Left forelimb (tissue), 1 donor: Measurements from ENCODE around the gene STX19.

ENCODE experiments used
- DNase-seq: peaks from one replicate; pipeline ENCODE4 v3.0.0-alpha.2; 2018; ENCODE audit warnings: low spot score

Gene STX19

GRCh38 chr3:94026623-94027022 is 1.8 kb downstream of the STX19 start:
- DNase-seq = no peak

DNA sequence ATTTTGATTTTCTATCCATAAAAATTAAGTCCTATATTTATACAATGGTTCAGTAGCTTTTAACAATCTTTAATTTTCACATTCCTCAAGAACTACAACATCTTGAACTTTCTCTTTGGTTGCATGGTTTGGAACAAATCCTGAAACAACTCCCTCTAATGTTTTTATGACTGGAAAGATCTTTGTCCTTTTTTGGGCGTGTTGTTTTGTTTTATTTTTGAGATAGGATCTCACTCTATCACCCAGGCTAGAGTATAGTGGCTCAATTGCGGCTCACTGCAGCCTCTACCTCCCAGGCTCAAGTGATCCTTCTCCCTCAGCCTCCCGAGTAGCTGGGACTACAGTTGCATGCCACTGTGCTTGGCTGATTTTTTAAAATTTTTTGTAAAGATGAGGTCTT is 4.0 kb downstream of the STX19 start:
- no peak for DNase-seq

- DNase-seq = no peak
These were observed 8.1 kb downstream of the STX19 start for GRCh38 chr3:94020293-94020692.

- no peak for DNase-seq
These were observed 8.7 kb downstream of the STX19 start for GRCh38 chr3:94019659-94020058.

DNA sequence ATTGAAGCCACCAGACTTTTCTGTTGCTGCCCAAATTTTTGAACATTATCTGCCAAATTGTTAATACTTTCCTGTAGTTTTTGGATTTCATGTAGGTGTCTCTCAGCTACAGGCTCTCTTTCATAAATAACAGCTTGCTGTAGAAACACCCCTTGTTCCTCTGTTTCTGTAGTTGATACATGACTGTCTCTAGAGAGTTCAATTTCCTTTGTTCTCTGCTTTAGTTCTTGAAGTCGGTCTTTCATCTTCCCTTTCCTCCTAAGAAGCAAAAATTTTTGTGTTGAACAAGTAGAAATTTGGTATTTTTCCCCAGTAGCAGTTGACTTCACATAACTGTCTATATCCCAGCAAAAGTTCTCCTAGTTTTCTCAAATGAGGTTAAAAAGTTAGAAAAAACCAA is 13.4 kb downstream of the STX19 start:
- DNase-seq = no peak

- no peak for DNase-seq
These were observed 16.2 kb downstream of the STX19 start for GRCh38 chr3:94012185-94012584.

- no peak for DNase-seq
These were observed 17.1 kb downstream of the STX19 start for GRCh38 chr3:94011233-94011711.

GRCh38 chr3:94009608-94010007 is 18.8 kb downstream of the STX19 start:
- DNase-seq = no peak

- no peak for DNase-seq
These were observed 20.1 kb downstream of the STX19 start for GRCh38 chr3:94008253-94008652.

DNA sequence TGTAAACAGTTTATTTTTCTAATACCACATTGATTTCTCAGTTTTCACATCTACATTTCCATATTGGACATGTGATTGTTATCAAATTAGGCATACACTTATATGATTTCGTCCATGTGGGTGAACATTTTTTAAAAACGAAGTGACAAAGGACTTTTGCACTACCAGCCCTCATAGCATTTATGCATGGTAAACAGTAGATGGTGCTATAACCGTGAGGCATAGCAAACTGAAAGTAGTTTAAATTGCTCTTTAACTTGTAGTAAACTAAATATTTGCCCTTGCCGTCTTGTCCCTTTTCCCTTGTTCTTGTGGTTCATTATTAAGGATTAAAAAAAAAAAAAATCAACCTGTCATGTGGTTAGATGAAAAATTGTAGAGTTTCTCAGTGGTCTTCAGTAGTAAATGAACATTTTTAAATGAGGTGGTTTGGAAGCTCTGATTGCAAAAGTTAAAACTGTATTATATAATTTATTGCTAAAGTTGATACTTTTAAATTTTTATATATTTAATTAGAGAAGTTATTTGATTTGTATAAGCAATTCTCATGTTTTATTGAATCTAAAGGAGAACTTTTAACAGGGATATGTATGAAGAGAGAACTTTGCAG is 24.0 kb downstream of the STX19 start:
- DNase-seq = no peak

DNA sequence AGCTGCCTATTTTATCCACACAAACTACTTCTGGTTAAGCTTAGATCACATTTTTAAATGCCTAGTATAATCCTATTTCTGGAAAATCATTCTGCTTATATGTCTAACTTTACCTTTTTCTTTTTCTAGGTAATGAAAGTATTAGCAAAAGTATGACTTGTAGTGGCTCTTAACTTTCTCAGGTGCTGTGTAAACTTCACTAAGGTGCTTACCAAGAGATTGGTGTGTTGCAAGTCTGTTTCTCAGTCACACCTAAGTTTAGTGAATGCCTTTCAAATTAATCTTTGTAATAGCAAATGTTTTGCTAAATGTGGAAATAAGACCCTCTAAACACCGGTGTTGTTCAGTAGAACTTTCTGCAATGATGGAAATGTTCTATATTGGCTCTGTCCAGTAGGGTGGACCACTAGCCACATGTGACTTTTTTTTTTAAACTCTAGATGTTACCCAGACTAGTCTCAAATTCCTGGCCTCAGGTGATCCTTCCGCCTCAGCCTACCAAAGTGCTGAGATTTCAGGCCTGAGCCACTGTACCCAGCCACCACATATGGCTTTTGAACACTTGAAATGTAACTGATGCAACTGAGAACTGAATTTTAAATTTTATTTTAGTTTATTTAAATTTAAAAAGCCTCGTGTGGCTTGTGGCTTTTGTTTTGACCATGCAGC is 26.4 kb downstream of the STX19 start:
- no peak for DNase-seq

DNA sequence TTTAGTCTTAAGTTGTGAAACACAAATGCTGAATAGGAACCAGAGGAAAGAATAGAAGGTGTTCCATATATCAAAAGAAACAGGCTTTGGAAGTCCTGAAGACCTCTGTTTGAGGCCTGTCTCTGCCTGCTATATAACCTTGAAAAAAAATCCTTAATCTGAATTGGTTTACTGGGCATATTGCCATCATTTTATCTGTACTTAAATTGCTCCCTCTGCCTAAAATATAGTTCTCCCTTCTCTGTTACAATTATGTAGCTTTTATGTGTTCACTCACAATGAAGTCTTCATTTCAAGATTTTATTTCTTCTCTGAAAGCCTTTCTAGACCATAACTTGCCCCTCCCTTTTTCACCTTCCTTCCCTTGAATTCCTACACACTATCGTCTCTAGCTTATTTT is 27.2 kb downstream of the STX19 start:
- DNase-seq = no peak

- no peak for DNase-seq
These were observed 34.3 kb downstream of the STX19 start for GRCh38 chr3:93994056-93994455.

- no peak for DNase-seq
These were observed 36.2 kb downstream of the STX19 start for GRCh38 chr3:93992207-93992606.

GRCh38 chr3:93991631-93992030 is 36.8 kb downstream of the STX19 start:
- DNase-seq = no peak

DNA sequence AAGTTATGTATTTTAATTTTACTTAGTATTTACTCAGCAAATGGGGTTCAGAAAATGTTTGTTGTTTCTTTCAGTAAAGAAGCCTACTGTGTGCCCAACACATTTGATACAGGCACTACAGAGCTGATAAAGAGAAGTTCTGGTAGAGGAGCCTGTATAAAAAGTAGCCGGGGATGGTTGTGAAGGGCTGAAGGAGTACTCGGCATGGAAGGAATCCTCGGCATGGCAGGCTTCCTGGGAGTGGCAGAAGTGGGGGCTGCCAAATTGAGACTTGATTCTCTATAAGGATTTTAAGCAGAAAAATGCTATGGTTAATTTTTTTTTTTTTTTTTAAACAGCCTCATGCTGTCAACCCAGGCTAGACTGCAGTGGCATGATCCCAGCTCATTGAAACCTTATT is 39.2 kb downstream of the STX19 start:
- no peak for DNase-seq

DNA sequence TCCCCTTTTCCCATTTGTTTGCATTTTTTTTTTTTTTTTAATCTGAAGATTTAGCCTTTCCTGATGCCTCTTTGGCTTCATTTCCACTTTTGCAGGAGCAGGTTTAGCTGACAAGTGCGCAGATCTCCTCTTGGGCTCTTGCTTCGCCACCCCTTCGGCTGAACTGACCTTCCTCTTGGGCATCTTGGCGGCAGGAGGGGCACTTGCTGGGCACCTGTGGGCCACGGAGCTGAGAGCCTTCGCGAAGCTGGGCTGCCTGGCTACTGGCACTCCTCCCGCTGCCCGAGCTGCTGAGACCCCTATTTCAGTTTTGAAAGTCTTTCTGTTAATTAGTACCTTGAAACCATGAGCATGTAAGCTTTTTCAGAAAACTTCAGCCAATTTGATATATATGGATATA is 39.6 kb downstream of the STX19 start:
- no peak for DNase-seq

DNA sequence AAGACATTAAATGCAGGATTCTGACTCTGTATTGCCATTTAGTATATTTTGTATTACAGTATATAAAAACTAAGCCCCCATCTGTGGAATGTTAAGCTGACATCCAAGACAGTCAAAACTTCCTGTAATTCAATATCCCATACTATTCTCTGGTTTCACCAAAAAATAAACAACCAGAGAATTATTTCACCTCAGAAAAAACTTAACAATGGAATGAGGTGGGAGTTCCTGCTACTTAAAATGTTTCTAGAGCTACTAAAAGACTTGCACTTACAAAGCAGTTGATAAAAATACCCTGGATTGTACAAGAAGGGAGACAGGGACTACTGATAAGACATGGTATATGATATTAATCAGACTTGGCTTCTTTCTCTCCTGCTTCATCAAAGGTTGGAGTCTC is 40.1 kb downstream of the STX19 start:
- DNase-seq = no peak

DNA sequence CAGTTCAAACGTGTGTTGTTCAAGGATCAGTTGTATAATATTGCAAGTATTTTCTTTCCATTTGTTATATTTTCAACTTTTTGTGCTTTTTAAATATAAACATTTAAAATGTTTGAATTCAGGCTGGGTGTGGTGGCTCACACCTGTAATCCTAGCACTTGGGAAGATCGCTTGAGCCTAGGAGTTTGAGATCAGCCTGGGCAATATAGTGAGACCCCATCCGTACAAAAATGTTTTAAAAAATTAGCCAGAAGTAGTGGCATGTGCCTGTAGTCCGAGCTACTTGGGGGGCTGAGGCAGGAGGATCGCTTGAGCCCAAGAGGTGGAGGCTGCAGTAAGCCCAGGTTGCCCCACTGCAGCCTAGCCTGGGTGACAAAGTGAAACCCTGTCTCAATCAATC is 43.8 kb downstream of the STX19 start:
- no peak for DNase-seq

DNA sequence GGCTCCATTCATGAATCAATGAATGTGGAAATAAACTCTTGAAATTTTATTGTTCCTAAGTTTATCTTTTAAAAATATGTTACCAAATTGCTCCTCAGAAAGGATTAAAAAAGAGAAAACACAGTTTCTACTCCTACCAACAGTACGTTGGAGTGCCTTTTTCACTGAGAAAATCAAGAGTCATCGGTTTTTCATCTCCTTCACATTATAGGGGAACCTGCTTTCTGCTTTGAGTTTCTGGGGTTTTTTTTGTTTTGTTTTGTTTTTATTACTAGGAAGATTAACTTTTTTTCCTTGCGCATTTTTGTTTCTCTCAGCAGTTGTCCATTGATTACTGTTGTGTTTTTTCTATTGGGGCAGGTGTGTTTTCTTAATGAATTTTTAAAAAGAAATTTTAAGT is 45.0 kb downstream of the STX19 start:
- DNase-seq = no peak

DNA sequence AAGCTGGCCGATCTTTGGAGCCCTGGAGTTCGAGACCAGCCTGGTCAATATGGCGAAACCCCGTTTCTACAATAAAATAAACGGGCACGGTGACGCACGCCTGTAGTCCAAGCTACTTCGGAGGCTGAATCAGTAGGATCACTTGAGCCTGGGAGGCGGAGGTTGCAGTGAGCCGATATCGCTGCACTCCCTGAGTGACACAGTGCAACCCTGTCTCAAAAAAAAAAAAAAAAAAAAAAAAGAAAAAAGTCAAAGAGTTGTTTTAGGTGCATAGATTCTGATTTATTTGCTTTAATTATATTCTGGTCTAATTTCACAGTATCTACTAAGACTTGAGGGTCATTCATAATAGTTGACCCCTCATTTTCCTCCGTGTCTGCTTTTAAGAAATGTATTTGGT is 46.7 kb downstream of the STX19 start:
- DNase-seq = no peak

DNA sequence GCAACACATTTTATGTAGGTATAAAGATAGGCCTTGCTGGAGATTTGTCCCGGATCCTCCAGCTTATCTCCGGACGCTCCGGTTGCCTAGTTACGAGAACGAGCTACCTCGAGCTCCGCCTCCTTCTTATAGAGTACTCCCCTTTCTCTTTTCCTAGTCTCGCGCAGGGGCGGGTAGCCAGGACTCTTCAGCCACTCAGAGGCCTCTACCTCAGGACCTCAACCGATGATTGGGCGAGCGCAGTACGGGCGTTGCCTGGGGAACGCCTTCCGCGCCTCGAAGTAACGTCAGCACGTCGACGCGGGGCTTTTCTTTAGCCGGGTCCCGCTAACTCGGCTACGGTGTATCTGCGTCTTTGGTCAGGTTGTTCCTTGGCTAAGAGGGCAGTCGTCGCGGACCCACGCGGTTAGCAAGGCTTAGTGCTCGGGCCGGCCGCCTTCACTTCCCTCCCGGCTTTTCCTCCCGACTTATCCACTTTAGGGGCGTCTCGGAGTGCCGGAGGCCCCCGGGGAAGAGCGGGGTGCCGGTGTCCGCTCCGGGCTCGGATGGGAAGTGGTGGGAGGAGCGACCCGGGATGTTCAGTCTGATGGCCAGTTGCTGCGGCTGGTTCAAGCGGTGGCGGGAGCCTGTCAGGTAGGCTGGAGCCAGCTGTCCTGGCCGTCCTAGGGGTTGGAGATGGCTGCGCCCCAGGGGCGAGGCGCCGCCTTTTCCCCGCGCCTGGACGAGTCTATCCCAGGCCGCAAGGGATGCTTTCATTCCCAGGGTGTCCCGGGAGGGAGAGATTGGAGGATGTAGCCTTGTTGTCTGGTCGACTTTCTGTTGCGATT is 48.3 kb downstream of the STX19 start, which contains the start of gene ARL13B:
ARL13B (plus strand) TSS at position 306 of the 827 bp plus-strand sequence; CDS start at position 575, 269 bp downstream.
- DNase-seq = peak; percentile 94
